Thymus (tissue), 11 donors: ENCODE measurements around the gene ADAM33. TPM values are rescaled to one million over a fixed set of nuclear protein-coding genes. Genes with fewer than 3 reads are reported as not detected.

ENCODE experiments used
- DNase-seq, 9 donors: peaks; one replicate each; pipeline ENCODE4 v3.0.0-alpha.2; 2013; ENCODE audit warnings: low spot score in 9 of 9, low read depth in 6 of 9, missing footprints in 1 of 9
- H3K27ac ChIP-seq, 2 donors: one replicate each; pipeline ENCODE4 v1.5.1; 2013; ENCODE audit warnings: control low read depth in 1 of 2, low read depth in 1 of 2, low read length in 1 of 2, mild to moderate bottlenecking in 1 of 2, moderate library complexity in 1 of 2
- H3K27me3 ChIP-seq, 2 donors: one replicate each; pipeline ENCODE4 v1.5.1; 2013; ENCODE audit warnings: low read length in 1 of 2; ENCODE audit not compliant: control insufficient read depth in 2 of 2, insufficient read depth in 1 of 2
- H3K36me3 ChIP-seq, 2 donors: one replicate each; pipeline ENCODE4 v1.5.1; 2013; ENCODE audit warnings: low read length in 1 of 2, mild to moderate bottlenecking in 1 of 2, moderate library complexity in 1 of 2; ENCODE audit not compliant: control insufficient read depth in 2 of 2, insufficient read depth in 2 of 2
- H3K4me1 ChIP-seq, 2 donors: one replicate each; pipeline ENCODE4 v1.5.1; 2013; ENCODE audit warnings: low read length in 2 of 2; ENCODE audit not compliant: control insufficient read depth in 2 of 2, insufficient read depth in 2 of 2
- H3K4me3 ChIP-seq, 2 donors: one replicate each; pipeline ENCODE4 v1.5.1; 2013; ENCODE audit warnings: low read length in 2 of 2, control low read depth in 1 of 2, mild to moderate bottlenecking in 1 of 2
- H3K9me3 ChIP-seq, 2 donors: one replicate each; pipeline ENCODE4 v1.5.1; 2013; ENCODE audit warnings: low read length in 1 of 2, mild to moderate bottlenecking in 1 of 2; ENCODE audit not compliant: control insufficient read depth in 2 of 2, insufficient read depth in 1 of 2
- WGBS: extraction: QIAGEN DNeasy Blood & Tissue Kit; methylation state at CpG from one replicate; pipeline ENCODE4 v1.1.7; 2013; 5-methylcytosine and 5-hydroxymethylcytosine counted together
- polyA plus RNA-seq: library from polyadenylated mRNA; stranded (reverse); fragments of 200-250 nt; gene quantifications from one replicate; pipeline ENCODE4 v1.2.3, GENCODE V29; 2013
- total RNA-seq: library from RNA; stranded (reverse); fragments of 120-200 nt; gene quantifications from one replicate; pipeline ENCODE4 v1.2.4, GENCODE V29; 2013
- donor health status: healthy.

ADAM33 gene
- total and polyA plus RNA-seq, 2 donors = 0.90 to 3.6 TPM

DNA sequence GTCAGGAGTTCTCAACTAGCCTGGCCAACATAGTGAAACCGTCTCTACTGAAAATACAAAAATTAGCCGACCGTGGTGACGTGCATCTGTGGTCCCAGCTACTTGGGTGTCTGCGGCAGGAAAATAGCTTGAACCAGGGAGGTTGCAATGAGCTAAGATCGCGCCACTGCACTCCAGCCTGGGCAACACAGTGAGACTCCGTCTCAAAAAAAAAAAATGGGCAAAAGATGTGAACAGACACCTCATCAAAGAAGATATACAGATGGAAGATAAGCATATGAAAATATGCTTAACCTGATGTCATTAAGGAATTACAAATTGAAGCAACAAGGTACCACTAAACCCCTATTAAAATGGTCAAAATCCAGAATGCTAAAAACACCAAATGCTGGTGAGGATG lies 41.5 kb upstream of the ADAM33 start:
- Histone ChIP-seq H3K4me3 (no peak overlapping the region), H3K4me1 (peaks cover 0 to 4% of the 10 kb centered on the region in 2 donors), H3K9me3 (no peaks in the 10 kb centered on the region), H3K36me3 (no peaks in the 10 kb centered on the region), H3K27ac (no peak overlapping the region), H3K27me3 (peaks cover 0 to 14% of the 10 kb centered on the region in 2 donors)
- no peak for DNase-seq
- 88% methylated on average over 8 of the region's 8 CpGs for WGBS

GRCh38 chr20:3721912-3722311 lies 40.1 kb upstream of the ADAM33 start:
- H3K27ac ChIP-seq = no peak overlapping the region
- no peaks in the 10 kb centered on the region for H3K9me3 ChIP-seq
- H3K4me1 ChIP-seq = no peaks in the 10 kb centered on the region
- H3K36me3 ChIP-seq = no peaks in the 10 kb centered on the region
- WGBS = 97% methylated on average over 4 of the region's 4 CpGs
- H3K27me3 ChIP-seq = peaks cover 0 to 3% of the 10 kb centered on the region in 2 donors
- no peak for DNase-seq
- no peak overlapping the region for H3K4me3 ChIP-seq

DNA sequence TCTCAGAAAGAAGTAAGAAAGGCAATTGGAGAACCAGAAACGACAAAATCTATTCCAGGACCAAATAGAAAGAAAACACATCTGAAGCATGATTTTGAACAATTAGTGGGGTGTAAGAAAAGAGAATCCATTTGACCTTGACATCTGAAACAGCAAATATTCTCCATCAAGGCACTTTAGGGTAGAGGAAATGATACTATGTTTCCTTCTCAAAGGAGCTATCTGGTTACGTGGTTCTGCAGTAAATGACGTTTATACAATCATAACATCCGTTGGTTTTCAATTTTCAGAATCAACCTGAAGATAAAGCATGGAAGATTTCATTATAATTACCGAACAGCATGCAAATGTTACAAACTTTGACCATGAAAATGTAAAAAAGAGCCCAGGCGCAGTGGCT lies 38.8 kb upstream of the ADAM33 start:
- no peaks in the 10 kb centered on the region for H3K4me1 ChIP-seq
- H3K4me3 ChIP-seq = no peak overlapping the region
- H3K9me3 ChIP-seq = no peaks in the 10 kb centered on the region
- WGBS = 70% methylated on average over 6 of the region's 6 CpGs
- DNase-seq = no peak
- H3K36me3 ChIP-seq = no peaks in the 10 kb centered on the region
- peaks cover 0 to 3% of the 10 kb centered on the region in 2 donors for H3K27me3 ChIP-seq
- no peak overlapping the region for H3K27ac ChIP-seq

DNA sequence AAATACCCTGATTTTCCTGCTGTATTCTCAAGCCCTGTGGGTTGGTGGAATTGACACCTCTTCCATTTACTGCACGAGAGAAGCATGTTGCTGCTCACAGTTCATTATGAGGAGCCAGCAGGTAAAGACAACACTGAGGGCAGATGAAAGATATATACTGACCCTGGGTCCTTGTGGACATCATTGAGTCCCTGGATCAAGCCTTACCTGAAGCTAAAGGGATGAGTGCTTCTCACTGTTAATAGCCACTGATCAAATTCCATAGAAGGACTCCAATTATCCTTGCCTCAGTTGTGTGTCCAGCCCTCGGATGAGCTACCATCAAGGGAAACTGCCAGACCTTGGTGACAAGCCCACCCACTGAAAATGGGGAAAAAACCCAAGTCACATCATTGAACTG lies 38.3 kb upstream of the ADAM33 start:
- H3K4me3 ChIP-seq = no peak overlapping the region
- WGBS = 81% methylated on average over 2 of the region's 2 CpGs
- no peaks in the 10 kb centered on the region for H3K9me3 ChIP-seq
- H3K27ac ChIP-seq = no peak overlapping the region
- H3K27me3 ChIP-seq = peaks cover 0 to 3% of the 10 kb centered on the region in 2 donors
- no peaks in the 10 kb centered on the region for H3K4me1 ChIP-seq
- DNase-seq = no peak
- no peaks in the 10 kb centered on the region for H3K36me3 ChIP-seq

GRCh38 chr20:3719046-3719445 lies 37.2 kb upstream of the ADAM33 start:
- Histone ChIP-seq H3K4me3 (no peak overlapping the region), H3K36me3 (no peaks in the 10 kb centered on the region), H3K27ac (no peak overlapping the region), H3K27me3 (peaks cover 0 to 3% of the 10 kb centered on the region in 2 donors), H3K4me1 (no peaks in the 10 kb centered on the region), H3K9me3 (no peaks in the 10 kb centered on the region)
- 97% methylated on average over 4 of the region's 4 CpGs for WGBS
- no peak for DNase-seq

GRCh38 chr20:3716195-3716834 lies 34.5 kb upstream of the ADAM33 start:
- Histone ChIP-seq H3K9me3 (no peaks in the 10 kb centered on the region), H3K27me3 (peaks cover 0 to 9% of the 10 kb centered on the region in 2 donors), H3K4me1 (no peaks in the 10 kb centered on the region), H3K4me3 (no peak overlapping the region), H3K27ac (no peak overlapping the region), H3K36me3 (no peaks in the 10 kb centered on the region)
- WGBS = 79% methylated on average over 4 of the region's 4 CpGs
- DNase-seq = peak in 6 of 9 donors; percentile 7 to 50 (median 22)

- Histone ChIP-seq H3K4me3 (no peak overlapping the region), H3K4me1 (peaks cover 0 to 4% of the 10 kb centered on the region in 2 donors), H3K27ac (no peak overlapping the region), H3K27me3 (peaks cover 0 to 8% of the 10 kb centered on the region in 2 donors), H3K9me3 (no peaks in the 10 kb centered on the region), H3K36me3 (no peaks in the 10 kb centered on the region)
- DNase-seq = no peak
- 92% methylated on average over 4 of the region's 4 CpGs for WGBS
Measured at GRCh38 chr20:3714092-3714491, 32.3 kb upstream of the ADAM33 start.

DNA sequence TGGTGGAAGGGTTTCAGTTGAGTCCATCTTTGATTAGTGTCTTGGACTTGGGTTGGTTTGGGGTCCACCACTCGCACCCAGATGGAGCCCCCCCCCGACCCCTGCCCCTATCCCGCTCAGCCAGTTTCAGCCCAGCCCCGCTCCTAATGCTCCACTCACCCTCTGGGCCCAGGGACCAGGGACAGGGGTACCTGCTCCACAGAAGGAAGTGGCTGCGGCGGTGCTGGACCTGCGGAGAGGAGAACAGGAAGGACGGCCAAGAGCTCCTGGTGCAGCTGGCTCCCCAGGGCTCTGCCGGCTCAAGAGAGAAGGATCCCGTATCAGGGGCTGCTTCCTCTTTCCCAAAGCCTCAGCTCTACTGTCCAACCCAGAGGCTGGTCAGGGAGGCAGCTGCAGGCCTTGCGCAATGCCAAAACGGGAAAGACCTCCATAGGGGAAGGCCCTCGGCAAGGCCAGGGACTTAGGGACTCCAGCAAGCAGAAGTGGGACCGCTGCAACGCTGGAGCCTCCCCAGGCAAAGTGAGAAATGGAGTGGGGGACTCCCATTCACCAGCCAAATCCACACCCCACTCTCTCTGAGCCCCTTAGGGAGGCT lies 30.6 kb upstream of the ADAM33 start, which contains the start of gene SIGLEC1:
Gene SIGLEC1 (minus strand): TSS at position 322 of the 595 bp plus-strand sequence. CDS start 5,472 bp downstream, outside the sequence.
- H3K4me3 ChIP-seq = no peak within 1 kb of the TSS
- no peaks in the 10 kb centered on the region for H3K9me3 ChIP-seq
- no peak within 1 kb of the TSS for H3K27ac ChIP-seq
- WGBS = 60% methylated on average over 15 of the region's 15 CpGs
- H3K4me1 ChIP-seq = peaks cover 0 to 4% of the 10 kb centered on the region in 2 donors
- DNase-seq = peak in 2 of 9 donors; percentile 8 to 29
- no peaks in the 10 kb centered on the region for H3K36me3 ChIP-seq
- peaks cover 0 to 8% of the 10 kb centered on the region in 2 donors for H3K27me3 ChIP-seq

DNA sequence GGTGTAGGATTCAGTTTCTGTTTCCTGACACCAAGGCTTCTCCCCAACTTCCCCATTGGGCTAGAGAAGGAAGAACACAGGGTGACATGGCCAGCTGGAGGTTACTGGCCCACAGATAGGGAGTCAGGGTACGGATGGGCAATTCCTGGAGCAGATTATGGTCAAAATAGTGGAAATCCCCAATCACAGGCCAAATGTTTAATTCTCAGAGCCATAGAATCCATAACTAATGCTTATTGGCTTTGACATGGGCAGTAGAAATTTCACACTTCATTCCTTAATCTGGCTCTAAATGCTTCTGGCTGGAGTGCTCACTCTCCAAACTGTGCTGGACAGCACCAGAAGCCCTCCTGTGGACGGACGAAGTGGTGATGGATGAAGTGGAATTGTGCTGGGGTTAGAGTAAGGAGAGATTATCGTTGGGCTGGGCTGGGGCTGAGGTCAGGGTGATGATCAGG lies 29.7 kb upstream of the ADAM33 start:
- Histone ChIP-seq H3K36me3 (no peaks in the 10 kb centered on the region), H3K27ac (no peak overlapping the region), H3K27me3 (peaks cover 0 to 8% of the 10 kb centered on the region in 2 donors), H3K9me3 (no peaks in the 10 kb centered on the region), H3K4me3 (no peak overlapping the region), H3K4me1 (peaks cover 0 to 4% of the 10 kb centered on the region in 2 donors)
- 88% methylated on average over 4 of the region's 4 CpGs for WGBS
- no peak for DNase-seq
